GM06990 (cell line): ENCODE results near the gene TEDC1.

Experiments used
- DNase-seq: peaks from one replicate; pipeline ENCODE4 v3.0.0-alpha.2; 2011; ENCODE audit not compliant: insufficient read length; ENCODE audit errors: extremely low read depth
- H3K27me3 ChIP-seq: replicated peaks from 2 replicates; pipeline ENCODE4 v1.6.0; 2011; ENCODE audit warnings: low read length; ENCODE audit not compliant: control insufficient read depth, insufficient read depth
- H3K36me3 ChIP-seq: 2 replicates; pipeline ENCODE4 v1.5.1; 2011; ENCODE audit warnings: low read length; ENCODE audit not compliant: control insufficient read depth, insufficient read depth
- H3K4me3 ChIP-seq: replicated peaks from 2 replicates; pipeline ENCODE4 v1.5.1; 2011; ENCODE audit warnings: low read depth, mild to moderate bottlenecking, control low read depth, low read length
- TF ChIP-seq, protein P1 (sequence below): IDR thresholded peaks from 2 replicates; pipeline ENCODE4 v1.5.1; 2011; ENCODE audit warnings: low read length, control low read depth, mild to moderate bottlenecking, inconsistent platforms; ENCODE audit not compliant: insufficient read depth, poor library complexity, severe bottlenecking

The TEDC1 gene

DNA sequence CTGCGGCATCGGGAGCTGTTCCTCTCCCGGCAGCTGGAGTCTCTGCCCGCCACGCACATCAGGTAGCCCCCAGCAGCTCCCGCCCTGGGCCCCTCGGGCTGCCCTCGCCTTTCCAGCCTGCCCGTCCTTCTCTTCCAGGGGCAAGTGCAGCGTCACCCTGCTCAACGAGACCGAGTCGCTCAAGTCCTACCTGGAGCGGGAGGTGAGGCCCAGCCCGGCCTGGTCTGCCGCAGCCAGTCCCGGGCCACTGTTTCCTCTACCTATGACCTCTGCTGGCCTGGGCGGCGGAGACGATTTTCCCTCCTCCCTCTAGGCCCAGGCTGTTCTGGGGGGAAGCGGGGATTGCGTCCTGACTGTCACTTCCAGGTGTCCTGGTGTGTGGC lies 40.9 kb upstream of the TEDC1 start:
- no peaks in the 10 kb centered on the region for H3K27me3 ChIP-seq
- DNase-seq = no peak
- H3K36me3 ChIP-seq = peaks cover 15% of the 10 kb centered on the region
- H3K4me3 ChIP-seq = no peak overlapping the region
- TF ChIP-seq, protein P1, sequence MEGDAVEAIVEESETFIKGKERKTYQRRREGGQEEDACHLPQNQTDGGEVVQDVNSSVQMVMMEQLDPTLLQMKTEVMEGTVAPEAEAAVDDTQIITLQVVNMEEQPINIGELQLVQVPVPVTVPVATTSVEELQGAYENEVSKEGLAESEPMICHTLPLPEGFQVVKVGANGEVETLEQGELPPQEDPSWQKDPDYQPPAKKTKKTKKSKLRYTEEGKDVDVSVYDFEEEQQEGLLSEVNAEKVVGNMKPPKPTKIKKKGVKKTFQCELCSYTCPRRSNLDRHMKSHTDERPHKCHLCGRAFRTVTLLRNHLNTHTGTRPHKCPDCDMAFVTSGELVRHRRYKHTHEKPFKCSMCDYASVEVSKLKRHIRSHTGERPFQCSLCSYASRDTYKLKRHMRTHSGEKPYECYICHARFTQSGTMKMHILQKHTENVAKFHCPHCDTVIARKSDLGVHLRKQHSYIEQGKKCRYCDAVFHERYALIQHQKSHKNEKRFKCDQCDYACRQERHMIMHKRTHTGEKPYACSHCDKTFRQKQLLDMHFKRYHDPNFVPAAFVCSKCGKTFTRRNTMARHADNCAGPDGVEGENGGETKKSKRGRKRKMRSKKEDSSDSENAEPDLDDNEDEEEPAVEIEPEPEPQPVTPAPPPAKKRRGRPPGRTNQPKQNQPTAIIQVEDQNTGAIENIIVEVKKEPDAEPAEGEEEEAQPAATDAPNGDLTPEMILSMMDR = no peak

DNA sequence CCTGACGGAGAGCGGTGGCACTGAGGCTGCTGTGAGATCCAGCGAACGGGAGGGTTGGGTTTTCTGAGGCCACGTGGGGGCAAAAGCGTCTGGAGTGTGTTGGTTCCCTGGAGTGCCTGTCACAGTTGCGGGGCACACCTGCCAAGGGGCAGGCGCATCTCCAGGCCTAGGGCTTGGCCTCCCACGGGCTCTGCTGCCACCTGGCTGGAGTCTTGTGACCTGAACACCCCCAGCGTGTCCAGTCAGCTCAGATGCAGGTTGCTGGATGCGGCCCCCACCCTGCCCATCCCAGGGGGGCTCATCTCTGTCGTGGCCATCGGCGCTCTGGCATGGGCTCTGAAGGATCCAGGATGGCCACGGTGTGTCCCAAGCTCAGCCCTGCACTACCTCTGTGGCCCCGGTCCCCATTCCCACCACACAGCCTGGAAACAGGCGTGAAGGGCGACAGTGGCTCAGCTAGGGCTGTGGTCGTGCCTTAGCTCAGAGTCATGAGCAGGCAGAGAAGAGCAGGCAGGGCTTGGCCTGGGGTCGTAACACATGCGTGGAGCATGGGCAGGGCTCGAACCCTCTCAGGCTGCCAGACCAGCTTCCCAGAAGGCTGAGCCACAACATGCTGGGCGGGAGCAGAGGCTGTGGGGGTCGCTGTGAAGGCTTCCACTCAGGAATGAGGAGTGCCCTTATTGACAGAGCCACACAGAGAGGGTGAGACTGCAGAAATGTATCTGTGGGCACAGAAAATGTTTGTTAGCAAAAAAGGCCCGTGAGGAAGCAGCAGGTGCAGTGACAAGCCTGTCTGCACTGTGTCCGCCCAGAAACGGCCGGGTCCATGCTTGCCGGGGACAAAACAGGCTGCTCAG lies 40.0 kb upstream of the TEDC1 start:
- peaks cover 13% of the 10 kb centered on the region for H3K36me3 ChIP-seq
- TF ChIP-seq, protein P1 = no peak

DNA sequence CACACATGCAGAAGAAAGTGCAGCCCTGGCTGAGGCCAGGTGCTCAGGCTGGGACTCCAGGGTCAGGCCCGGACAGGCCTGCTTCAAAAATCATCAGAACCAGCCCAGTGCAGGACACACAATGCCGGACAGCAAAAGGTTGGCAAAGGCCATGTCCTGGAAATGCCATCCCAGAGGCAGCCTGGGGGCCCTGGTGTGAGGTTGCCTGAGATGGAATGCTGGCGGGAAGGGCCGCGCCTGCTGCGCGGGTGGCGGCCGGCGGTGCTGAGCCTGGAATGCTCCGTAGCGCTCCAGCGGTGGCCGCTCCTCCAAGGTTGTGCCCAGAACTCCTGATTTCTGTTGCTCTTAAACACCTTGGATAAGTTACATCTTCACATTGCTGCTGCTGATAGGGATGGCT lies 38.1 kb upstream of the TEDC1 start:
- H3K27me3 ChIP-seq = no peaks in the 10 kb centered on the region
- TF ChIP-seq, protein P1 = no peak
- no peak overlapping the region for H3K4me3 ChIP-seq
- no peak for DNase-seq
- H3K36me3 ChIP-seq = peaks cover 20% of the 10 kb centered on the region

More for the DNA sequence above, 40.0 kb upstream of the TEDC1 start:
- DNase-seq = no peak
- no peaks in the 10 kb centered on the region for H3K27me3 ChIP-seq
- H3K4me3 ChIP-seq = no peak overlapping the region

DNA sequence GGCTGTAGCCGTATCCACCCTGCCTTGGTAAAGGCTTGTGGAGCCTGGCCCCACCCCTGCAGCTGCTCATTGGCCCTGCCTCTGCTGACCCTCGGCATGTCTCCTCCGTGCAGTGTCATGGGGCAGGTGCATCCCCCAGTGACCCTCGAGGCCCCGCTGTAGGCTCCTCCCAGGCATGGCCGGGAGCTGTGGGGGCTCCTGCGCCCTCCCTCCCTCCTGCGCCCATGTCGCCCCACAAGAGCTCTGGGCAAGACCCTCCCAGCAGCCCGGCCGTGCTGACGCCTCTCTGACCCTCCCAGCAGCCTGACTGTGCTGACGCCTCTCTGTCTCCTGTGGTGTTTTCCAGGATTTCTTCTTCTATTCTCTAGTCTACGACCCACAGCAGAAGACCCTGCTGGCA lies 37.2 kb upstream of the TEDC1 start:
- TF ChIP-seq, protein P1 = no peak
- Histone ChIP-seq H3K27me3 (no peaks in the 10 kb centered on the region), H3K36me3 (peaks cover 20% of the 10 kb centered on the region), H3K4me3 (no peak overlapping the region)
- no peak for DNase-seq

DNA sequence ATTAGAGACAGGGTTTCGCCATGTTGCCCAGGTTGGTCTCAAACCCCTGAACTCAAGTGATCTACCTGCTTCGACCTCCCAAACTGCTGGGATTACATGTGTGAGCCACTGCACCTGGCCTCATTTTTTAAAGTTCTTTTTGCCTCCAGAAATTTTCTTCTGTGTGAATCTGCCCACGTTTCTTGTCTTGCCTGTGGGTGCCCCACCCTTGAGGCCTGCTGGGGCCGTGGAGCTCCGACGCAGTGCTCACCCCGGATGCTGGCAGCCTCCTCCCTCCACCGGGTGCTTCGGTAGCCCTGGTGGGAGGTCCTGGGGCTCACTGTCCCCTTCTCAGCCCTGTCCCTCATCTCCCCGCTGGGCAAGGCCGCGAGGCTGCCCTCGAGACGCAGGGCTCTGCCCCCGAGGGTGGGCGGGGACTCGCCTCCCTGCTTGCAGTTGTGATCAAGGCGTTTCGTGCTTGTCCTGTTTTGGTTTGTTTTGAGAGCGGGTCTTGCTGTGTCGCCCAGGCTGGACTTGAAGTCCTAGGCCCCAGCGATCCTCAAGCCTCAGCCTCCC lies 35.9 kb upstream of the TEDC1 start:
- TF ChIP-seq, protein P1 = no peak
- no peak overlapping the region for H3K4me3 ChIP-seq
- H3K27me3 ChIP-seq = no peaks in the 10 kb centered on the region
- H3K36me3 ChIP-seq = peaks cover 17% of the 10 kb centered on the region
- DNase-seq = no peak
